ENCODE data around the gene SHC3.

Gene SHC3

DNA sequence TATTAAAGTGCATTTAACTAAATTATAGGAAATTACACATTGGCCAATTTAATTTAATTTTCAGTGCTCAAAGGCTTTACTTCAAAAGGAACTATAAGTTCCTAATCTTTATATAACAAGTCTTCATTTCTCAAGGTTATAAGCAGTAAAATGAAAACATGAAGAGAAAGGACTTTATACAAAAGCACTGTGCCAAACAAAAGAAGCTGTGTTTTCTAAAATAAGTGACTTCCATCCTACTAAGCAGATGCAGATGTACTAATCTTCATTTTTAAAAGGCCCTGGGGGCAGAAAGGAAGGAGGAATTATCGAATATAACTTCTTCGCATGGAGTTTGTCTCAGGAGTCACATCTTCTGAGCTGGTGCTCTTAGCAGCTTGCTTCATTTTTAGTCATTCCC lies 81.4 kb downstream of the SHC3 start:
- no peak for DNase-seq

- DNase-seq = no peak
Measured at GRCh38 chr9:89096807-89097206, 81.8 kb downstream of the SHC3 start.

DNA sequence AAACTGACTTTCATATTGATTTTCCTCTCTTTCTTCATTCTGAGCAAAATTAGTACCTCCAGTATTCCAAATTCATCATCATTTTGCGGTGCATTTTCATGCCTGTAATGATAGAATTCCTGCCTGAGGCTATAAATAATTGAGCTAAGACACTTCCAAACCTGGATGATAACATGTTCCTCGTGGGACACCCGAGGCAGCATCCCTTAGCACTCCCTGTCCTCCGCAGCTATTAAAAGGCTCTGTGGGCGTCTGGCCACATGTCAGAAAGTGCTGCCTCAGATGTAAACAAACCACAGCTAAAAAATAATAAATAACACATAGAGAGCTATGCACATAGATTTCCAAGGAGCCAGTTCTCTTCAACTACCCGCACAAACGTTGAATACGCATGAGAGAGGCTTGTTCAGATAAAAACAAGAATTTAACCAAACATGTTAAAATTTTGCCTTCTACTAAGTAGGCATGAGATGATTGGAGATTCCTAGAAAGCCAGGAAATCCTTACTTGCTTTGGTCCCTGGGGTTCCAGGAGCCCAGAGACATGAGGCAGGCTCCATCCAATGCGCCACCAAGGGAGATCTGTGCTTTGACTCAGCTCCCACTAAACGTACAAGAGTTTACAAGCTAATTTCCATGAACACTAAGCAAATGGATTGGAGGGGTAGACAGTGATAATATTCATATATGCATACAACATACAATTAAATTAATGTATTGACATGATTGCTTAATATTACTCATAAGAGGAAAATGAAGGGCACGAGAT lies 82.7 kb downstream of the SHC3 start:
- DNase-seq = no peak

DNA sequence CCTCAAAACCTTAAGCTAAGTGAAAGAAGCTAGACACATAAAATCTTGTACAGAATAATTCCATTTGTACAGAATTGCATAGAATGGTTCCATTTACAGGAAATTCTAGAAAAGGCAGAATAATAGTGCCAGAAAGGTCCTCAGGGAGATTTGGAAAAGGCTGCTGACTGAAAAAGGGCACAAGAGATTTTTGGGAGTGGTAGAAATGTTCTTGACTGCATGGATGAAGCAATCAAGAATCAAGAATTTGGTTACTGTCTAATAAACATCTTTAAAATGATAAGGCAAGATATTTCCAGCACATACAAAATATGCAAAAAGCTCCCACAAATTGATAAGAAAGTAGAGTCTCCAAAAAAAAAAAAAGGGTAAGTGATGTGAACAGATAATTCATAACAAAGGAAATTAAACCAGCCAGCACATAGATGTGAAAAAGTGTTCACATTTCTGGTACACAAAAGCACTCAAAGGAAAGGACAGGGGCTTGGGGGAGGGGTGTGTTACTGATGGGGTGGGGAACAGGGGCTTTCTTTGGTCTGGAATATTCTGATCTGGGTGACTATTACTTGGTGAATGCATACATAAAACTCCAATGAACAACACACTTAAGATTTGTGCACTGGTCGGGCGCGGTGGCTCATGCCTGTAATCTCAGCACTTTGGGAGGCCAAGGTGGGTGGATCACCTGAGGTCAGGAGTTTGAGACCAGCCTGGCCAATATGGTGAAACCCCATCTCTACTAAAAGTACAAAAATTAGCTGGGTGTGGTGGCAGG lies 85.2 kb downstream of the SHC3 start:
- DNase-seq = no peak

DNA sequence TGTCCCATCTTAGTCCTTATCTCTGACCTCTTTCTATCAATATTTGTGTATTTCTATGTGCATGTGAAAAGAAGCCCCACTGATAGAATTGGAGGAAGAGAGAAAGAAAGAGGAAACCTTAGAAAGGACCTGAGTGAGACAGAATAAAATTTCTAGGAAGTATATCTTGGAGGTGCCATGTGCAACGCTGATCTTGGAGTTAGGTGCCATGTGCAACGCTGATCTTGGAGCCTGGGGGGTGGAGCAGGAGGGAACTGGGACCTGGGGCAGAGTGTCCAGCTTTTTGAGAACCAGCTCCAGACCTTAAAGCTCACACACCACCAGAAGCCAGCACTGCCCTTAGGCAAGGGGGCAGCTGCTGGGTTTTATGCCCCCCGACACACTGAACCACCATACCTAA lies 89.4 kb downstream of the SHC3 start:
- DNase-seq = no peak

DNA sequence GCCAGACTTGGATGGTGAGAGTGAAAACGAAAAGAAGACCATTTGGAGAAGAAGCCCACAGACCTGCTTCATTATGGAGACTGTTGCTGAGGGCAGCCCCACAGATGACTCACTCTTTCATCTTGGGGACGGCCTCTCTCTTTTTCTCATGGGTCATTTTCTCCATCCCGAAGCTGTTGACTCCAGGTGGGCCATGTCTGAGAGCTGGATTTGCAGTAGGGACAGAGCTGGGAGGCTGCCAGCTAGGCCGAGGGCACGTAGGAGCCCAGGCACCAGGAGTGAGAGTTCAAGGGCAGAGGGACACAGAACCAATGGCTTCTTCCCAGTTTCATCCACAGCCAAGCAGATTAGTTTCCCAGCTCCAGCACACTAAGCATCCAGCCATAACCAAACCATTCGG lies 95.0 kb downstream of the SHC3 start:
- DNase-seq = no peak

DNA sequence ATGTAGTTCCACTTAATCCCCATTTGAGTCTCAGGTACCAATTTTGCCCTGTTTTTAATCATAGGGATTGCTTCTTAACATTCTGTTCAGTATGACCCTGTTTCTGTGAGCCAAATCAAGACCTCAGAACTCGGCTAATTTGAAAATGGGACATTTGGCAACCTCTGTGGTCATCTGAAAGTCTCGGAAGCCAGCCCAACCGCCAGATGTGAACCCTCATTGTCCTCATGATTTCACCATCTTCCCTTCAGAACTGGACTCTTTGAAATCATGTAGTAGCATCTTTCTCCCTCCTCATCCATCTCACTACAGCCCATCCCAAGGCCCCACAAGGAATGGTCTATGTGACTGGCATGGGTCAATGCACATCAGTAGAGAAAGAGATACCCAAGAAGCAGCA lies 98.4 kb downstream of the SHC3 start:
- no peak for DNase-seq

GRCh38 chr9:89079391-89079790 lies 99.2 kb downstream of the SHC3 start:
- DNase-seq = no peak

- no peak for DNase-seq
Measured at GRCh38 chr9:89078860-89079259, 99.8 kb downstream of the SHC3 start.

DNA sequence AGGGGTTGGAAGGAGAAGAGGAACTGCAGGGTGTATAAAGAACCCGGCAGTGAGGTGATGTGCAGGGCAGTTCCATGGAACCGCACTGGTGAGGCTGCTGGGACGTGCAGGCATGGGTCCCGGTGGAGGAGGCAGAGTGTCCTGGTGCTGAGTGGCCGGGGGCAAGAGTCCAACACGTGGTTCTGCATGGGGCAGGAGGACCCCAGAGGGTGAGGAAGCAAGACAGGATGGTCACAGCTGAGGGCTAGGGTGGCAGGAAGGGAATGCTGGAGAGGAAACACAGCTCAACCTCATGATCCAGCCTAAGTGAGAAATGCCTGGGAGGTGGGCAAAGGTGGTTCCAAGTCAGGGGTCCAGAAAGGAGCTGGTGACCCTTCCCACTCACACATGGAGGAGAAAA lies 100.2 kb downstream of the SHC3 start:
- DNase-seq = no peak

GRCh38 chr9:89077519-89077918 lies 101.1 kb downstream of the SHC3 start:
- no peak for DNase-seq

DNA sequence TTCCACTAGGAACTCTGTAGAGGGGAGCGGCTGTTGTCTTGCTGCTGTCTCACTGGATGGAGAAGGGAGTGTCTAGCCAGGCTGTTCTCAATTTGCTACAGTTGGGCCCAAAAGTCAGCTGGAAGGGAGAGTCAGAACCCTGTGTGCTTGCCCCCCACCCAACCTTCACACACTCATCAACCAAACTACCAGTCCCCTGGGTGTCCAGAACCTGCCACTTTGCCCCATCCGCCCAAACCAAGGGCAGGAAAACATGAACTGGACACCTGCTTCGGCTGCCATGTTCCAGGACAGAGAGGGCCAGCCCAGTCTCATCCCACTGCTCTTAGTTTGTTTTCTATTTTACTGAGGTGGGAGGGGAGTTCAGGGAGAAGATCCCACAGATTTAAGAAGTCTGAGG lies 105.2 kb downstream of the SHC3 start:
- DNase-seq = no peak

- DNase-seq = no peak
Measured at GRCh38 chr9:89071591-89071990, 107.0 kb downstream of the SHC3 start.

GRCh38 chr9:89066835-89067234 lies 111.8 kb downstream of the SHC3 start:
- no peak for DNase-seq

DNA sequence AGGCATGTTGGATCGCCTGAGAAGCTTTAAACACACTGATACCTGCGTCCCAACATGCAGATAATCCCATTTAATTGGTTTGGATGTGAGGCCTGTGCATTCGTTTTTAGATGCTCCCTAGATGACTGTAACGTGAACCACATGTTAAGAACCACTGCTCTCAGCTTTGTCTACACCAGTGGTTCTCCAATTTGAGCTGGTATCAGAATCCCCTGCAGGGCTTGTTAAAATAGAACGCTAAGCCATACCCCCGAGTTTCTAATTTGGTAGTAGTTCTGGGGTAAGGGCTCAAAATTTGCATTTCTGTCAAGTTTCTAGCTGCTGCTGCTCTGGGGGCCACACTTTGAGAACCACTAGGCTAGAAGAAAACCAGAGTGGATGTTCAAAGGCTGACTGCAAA lies 112.7 kb downstream of the SHC3 start:
- no peak for DNase-seq

DNA sequence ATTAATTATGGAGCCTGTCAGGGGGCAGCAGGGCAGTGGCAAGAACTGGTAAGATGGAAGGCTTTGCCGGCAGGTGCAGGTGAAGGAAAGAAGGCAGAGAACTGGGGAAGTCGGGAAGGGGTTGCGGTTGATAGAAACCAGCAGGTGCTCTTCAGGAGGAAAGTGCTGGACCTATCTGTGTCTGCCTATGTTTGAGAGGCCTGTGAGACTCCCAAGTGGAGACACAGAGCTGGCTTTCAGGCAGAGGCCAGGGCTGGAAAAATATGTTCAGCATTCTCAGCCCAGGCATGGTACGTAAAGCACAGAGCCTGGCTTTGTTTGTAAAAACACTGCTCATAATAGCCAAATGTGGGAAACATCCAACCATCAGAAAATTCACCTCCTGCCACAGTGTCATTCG lies 117.8 kb downstream of the SHC3 start:
- DNase-seq = no peak

GRCh38 chr9:89059925-89060506 lies 118.6 kb downstream of the SHC3 start:
- no peak for DNase-seq

GRCh38 chr9:89058906-89059305 lies 119.7 kb downstream of the SHC3 start:
- no peak for DNase-seq

DNA sequence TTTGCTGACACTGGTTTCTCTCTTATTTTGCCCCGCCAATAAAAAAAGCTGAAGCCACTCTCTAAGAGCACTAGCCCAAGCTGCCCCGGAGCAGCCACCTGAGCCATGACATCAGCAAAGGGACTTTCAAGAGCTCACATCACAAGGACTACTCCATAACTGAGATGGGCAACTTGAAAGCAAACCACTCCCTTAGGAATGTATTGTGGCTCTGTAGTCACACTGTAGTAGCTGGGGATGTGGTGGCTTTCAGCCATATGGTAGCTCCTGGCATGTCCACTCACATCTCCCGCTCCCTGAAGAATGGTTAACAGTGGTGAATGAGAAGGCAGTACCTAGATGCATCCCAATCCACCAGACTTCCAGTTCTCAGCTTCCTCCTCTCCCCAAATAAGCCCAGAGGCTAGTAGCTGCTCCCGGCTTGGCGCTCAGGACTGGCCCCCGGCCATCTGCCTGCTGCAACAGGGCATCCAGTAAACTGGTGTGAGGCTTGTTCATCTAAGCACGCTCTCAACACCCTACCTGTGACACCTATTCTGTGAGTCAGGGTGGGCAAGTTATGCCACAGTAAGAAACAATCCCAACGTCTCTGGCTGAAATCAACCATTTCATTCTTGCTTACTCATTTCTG lies 123.6 kb downstream of the SHC3 start:
- DNase-seq = no peak

DNA sequence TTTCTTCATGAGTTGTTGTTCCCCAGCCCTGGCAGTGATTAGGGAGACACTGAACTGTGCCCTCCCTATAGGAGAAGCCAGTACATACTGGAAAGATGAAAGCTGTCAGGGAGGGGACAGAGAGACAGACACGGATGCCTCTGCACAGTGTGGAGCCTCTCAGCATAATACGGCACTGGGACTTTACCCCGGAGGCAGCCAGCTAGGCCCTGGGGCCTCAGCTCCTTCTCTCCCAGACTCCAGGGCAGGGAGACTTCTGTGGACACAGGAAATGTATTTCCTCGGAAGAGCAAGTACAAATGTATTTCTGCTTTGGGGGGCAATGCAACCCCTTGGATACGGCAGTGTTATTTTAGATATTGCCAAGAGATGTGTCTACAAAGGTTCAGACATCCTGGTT lies 125.3 kb downstream of the SHC3 start:
- DNase-seq = no peak

GRCh38 chr9:89052470-89053097 lies 126.0 kb downstream of the SHC3 start:
- no peak for DNase-seq

- DNase-seq = no peak
Measured at GRCh38 chr9:89051421-89052025, 127.1 kb downstream of the SHC3 start.

DNA sequence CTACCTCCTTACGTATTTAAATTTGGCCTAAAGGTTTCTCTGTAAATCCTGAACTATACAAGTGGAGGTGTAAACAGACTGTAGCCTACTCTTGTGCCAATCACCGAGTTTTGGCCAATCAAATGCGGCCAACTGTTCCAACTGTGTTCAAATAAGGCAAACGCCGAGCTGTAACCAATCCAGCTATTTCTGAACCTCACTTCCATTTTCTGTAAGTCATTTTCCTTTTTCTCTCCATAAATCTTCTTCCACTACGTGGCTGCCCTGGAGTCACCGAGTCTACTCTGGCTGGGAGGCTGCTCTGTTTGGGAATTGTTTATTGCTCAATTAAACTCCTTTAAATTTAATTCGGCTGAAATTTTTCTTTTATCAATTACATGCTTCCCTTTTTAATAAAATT lies 129.0 kb downstream of the SHC3 start:
- no peak for DNase-seq
